Measurements from ENCODE around the gene DUSP7.

Gene DUSP7

DNA sequence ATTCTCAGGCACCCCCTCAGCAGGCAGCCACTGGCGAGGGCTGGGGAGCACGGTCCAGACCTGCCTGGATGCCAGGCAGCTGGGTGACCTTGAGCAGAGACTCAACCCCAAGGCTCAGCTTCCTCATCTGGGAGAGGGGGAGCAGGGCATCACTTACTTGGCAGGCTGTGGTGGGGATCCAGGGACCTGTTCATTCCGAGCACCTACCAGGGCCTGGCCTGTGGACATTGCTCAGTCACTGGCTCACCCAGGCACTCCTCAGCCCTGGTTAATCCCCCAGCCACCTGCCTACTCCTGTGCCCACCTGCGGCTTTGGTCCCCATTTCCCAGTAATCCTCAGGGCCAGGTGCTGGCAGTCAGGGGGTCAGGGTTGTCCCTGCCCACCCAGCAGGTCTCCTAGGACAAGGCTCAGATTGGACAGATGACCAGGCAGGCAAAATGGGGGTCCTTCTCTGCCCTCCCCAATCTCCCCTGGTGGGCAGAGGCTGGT lies 51.4 kb downstream of the DUSP7 start:
- no peak for DNase-seq

DNA sequence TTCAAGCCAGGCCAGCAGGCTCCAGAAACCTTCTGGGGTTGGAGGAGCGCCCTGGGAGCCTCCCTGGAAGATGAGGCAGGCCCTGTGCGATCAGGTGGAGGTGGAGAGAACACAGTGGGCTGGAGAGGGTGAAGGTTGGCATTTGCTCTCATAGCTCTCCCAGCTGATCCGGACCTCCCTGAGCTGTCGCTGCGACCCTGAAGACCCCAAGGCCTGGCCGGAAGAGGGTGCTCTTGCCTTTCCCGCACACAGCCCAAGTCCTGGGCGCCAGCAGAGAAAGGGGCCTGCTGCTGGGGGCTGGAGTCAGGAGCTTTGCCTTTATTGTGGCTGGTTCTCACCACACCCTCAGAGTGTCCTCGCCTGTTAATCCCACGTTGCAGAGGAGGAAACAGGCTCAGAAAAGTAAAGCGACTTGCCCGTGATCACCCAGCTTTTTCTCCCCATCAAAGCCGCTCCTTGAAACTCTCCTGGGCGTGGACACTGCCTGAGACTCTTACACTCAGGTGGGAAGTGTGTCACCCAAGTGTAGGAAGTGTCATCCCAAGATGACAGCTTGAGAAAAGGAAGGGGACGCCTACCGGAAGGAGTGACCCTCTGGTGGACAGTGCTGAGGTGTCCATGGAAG lies 52.1 kb downstream of the DUSP7 start:
- peak; percentile 86 for DNase-seq

DNA sequence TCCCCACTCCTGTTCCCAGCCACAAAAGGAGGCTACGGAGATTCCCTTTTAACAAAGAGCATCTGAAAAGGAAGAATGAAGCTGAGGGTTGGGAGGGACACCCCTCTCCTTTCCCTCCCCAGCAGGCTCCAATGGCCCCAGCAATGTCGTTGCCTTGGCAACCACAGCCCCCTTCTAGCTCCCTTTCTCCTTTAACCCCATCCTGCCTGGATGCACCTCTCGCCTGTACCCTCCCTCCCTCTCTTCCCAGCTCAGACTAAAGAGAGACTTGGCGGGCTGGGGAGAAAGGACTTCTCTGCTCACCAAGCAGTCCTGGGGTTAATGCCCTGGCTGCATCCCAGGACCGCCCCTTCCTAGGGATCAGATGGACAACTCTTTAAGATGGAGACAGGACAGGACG lies 53.6 kb downstream of the DUSP7 start:
- no peak for DNase-seq

DNA sequence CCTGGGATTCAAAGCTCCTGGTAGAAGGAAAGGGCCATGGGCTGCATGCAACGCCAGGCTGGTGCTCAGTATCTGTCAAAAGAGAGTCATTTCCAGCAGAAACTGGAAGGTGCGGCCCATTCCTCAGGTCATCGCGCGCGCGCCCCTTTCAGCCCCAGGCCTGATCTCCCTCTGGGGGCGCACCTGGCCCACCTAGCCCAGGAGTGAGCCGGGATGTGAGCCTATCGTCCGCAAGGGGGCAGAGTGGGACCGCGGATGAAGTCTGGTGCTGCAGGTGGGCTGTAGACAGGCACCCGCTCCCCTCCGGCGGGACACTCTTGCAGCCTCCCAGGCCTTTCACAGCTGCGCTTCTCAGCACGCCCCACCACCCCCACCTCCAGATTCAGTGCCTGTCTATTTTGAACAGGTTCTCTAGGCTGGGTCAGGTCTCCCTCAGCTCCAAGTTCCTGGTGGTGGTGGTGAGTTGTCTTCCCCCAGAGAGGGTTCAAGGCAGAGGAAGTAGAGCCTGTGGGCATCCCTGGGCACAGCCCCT lies 54.9 kb downstream of the DUSP7 start:
- peak; percentile 82 for DNase-seq

DNA sequence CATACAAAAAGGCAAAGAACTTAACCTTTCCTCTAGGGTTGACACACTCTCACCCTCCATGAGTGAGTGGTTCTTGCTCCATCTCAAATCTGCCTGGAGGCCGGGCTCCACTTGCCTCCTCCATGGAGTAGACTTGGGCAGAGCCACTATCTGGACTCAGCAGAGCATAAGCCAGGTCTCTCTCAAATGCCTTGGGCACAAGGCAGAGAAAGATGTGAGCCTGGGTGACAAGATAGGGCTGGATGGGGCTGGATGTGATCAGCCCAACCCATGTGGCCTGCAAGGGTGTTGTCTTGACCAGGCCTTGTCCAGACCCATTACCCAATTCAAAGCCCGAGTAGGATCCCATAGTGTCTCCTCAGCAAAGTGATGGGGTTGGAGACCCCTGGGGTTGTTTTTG lies 56.5 kb downstream of the DUSP7 start:
- no peak for DNase-seq
